Breast epithelium (tissue), 3 donors: ENCODE measurements around the gene RAD23B.

Experiments used
- POLR2A ChIP-seq: fragments of 450-650 bp; IDR thresholded peaks from one replicate; pipeline ENCODE4 v1.6.1; 2016; ENCODE audit warnings: antibody characterized with exemption, mild to moderate bottlenecking, moderate library complexity
- TF ChIP-seq, protein P1 (sequence below), 3 donors: fragments of 450-650 bp; IDR thresholded peaks; one replicate each; pipeline ENCODE4 v1.5.1; 2016 to 2017; ENCODE audit warnings: antibody characterized with exemption in 3 of 3, mild to moderate bottlenecking in 3 of 3, moderate library complexity in 3 of 3

DNA sequence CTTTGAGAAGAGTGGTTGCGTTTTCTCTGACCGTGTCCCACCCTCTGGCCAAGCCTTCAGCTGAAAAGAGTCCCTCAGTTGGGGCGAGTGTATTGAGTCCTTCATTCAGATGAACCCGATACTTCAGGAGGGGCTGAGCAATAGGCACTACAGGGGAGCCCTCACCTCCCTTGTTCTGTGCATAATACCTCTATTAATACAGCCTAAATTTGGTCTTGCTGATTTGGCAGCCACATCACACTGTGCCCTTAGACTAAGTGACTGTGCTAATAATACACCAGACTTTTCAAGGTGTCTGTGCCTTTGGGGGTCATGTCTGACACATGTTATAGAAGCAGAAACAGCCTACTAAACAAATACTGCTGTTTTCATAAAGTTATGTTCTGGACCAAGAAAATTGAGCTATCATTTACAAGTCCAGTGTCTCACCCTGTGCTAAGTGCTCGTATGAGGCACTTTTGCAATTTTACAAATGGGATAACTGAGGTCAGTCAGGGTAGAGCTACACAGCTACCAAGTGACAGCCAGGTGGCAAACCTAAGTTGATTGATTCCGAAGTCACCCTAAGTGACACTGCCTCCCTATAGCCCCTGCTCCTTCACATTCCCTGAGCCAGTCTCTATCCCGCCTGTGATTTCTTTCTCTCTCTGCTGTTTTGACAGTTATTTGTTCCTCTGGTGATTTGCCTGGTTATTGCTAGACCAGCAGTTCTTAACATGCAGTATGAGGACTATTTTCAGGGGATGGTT lies 56.0 kb downstream of the RAD23B start:
- TF ChIP-seq POLR2A: no peak
- TF ChIP-seq, protein P1, sequence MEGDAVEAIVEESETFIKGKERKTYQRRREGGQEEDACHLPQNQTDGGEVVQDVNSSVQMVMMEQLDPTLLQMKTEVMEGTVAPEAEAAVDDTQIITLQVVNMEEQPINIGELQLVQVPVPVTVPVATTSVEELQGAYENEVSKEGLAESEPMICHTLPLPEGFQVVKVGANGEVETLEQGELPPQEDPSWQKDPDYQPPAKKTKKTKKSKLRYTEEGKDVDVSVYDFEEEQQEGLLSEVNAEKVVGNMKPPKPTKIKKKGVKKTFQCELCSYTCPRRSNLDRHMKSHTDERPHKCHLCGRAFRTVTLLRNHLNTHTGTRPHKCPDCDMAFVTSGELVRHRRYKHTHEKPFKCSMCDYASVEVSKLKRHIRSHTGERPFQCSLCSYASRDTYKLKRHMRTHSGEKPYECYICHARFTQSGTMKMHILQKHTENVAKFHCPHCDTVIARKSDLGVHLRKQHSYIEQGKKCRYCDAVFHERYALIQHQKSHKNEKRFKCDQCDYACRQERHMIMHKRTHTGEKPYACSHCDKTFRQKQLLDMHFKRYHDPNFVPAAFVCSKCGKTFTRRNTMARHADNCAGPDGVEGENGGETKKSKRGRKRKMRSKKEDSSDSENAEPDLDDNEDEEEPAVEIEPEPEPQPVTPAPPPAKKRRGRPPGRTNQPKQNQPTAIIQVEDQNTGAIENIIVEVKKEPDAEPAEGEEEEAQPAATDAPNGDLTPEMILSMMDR (IDR thresholded peaks at IDR 0.05): no peak
